CD4-positive, alpha-beta T cell treated with Interleukin-21 for 1 hour (primary cell): ENCODE measurements around the gene ADAM22.

ENCODE experiments used
- DNase-seq: peaks from one replicate; pipeline ENCODE4 v3.0.0-alpha.2; 2020

ADAM22 gene

DNA sequence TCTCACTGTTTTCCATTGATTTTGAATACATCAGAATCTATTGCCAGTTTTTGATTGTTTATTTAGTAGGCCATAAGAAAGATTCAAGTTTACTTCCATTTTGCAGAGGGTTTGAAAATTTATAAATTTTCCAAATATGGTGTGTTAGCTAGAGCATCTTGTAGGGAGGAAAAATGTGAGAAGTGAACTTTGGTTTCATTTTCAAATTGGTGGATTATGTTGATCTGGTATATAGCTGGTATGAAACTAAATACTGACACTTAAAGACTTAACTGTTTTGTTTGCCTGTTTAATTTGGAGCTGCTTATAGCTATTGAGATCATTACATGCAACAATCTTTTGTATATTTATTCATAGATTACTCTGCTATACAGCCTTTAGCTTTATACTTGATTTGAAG, 108.1 kb downstream of the ADAM22 start:
- DNase-seq = no peak

DNA sequence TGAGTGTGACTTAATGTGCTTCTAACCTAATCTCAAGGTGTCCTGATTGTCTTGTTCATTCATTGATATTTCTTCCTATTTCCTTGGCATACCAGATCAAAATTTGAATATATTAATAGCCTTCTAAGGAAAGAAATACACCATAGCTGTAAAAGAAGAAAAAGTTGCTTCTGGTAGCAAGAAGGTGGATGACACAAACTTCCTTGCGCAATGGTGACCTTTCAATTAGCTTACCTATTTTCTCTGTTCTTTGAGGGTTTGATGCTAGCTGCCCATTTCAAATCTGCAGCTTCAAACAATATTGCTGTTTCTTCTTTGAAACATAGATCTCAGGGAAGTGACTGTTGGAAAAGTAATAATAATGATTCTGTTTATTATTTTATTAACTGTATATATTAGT, 108.8 kb downstream of the ADAM22 start:
- DNase-seq = no peak

DNA sequence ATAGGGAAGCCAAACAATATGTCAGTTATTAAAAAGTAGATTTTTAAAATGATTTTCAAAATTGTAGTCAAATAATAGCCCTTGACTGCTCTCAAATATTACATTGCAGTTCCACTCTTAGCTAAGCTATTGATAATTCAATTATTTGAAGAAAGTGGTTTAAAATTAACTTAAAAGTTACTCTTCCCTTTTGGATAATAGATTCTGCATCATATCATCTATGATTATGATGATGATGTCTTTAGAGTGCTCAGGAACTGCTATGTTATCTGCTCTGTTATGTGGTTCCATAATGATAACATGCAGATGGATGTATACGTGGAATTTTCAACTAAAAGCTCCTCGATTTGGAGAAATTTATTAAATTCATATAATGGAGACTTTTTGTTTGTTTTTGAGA, 110.0 kb downstream of the ADAM22 start:
- DNase-seq = no peak

DNA sequence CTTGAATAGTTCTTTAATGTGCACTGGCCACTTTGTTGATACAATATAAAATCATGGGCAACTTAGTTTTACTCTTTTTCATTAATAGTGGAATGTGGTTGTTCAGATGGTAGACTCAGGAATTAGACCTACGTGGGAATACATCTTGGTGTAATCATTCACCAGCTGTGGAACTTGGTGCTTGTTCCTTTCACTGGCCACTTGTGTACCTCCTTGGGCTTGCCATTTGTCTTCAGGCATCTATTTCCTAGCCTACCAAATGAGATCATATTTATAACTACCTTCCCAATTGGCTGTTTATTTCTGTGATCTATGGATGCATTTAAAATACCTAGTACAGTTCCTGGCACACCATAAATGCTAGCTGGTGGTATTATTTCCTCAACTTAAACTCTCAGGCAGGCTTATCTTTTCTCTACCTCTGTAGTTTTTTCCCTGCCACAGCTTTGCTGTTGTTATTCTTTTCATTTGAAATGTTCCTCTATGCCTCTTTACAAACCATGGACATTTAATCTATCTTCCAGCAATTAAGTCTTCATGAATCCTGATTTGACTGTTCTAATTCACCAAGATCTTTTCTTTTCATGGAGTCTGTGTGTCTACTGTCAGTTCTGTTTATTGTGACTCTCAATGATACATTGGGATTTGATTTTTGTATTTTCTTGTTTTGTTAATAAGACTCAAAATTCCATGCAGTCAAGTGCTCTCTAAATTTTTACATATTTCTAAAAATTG, 113.0 kb downstream of the ADAM22 start:
- no peak for DNase-seq

DNA sequence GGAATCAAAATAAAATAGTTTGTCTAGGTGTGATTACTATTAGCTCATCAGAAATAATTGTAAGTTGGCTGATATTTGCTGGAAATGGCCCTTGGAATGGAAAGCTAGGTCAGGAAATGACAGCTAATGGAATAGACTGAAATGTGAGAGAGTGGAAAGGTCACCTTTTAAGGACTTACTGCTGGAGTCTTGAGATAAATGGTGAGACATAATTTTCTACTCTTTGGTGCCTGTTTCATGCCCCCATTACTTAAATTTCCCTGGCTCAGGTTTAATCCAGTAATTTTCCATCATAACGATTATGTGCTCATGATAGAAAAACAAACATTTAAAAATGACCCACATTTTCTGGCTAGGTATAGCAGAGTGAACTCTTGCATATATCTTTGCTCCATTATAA, 123.6 kb downstream of the ADAM22 start:
- no peak for DNase-seq

DNA sequence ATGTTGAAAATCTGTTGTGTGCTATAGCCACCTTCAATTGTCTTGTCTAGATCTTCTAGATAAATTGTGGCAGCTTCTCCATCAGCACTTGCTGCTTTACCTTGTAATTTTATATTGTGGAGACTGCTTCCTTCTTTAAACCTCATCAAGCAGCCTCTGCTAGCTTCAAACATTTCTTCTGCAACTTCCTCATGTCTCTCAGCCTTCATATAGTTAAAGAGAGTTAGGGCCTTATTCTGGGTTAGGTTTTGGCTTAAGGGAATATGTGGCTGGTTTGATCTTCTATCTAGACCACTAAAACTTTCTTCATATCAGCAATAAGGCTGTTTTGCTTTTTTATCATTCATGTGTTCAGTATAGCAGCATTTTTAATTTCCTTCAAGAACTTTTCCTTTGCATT, 128.2 kb downstream of the ADAM22 start:
- no peak for DNase-seq

DNA sequence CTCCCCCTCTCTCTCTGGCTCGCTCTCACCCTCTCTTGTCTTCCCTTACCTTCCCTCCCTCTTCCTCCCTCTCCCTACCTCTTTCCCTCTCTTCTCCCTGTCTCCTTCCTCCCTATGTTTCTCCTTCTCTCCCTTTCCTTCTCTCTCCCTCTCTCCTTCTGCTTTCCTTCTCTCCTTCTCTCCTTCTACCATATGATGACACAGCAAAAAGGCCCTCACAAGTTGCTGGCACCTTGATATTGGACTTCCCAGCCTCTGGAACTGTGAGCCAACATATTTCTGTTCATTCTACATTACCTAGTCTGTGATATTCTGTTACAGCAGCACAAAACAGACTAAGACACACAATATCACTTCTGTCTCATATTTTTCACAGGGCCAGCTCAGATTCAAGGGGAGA, 135.0 kb downstream of the ADAM22 start:
- DNase-seq = no peak

DNA sequence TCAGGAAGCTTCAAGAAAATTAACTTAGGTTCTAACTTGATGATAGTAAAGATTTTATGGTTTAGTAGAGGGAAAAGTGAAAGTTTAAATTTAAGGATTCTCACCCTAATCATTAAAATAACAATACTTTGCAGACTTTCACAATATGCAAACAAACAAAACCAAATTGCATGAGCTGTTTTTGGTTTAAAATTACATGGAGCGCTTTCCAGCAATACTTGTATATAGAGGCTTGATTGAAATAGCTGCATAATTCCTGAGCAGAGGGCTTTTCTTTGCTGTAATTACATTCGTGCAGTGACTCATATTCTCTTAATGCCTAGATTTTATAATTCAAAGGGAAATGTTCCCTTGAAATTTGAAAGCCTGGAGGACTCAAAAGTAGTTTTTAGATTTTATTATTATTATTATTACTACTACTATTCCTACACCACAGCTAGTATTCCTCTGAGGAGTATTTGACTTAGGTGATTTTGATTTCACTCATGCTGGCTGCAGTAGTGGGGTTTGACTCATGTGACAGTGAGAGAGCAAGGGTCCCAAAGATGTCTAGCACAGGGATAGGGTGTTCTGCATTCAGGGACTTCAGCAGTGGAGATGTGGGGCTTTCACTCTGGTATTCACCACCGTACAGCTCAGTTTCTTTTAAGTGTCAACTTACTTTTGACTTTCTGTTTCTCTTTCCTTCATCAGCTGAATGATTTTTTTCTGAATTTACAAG, 138.1 kb downstream of the ADAM22 start:
- no peak for DNase-seq

DNA sequence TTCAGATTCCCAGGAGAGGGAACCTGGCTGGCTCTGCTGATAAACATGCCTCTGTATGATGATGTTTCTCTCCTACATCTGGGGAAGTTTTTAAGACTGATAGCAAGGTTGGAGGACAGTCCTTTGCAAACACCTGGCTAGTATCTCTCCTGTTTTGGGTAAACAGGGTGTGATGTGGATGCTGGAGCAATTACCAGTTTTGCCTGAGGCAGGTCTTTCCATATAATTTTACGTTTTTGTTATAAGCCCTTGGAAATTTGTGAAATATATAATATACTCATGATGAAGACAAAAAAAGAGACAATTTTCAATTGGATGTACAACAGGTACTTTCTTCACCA, 138.6 kb downstream of the ADAM22 start:
- DNase-seq = no peak

DNA sequence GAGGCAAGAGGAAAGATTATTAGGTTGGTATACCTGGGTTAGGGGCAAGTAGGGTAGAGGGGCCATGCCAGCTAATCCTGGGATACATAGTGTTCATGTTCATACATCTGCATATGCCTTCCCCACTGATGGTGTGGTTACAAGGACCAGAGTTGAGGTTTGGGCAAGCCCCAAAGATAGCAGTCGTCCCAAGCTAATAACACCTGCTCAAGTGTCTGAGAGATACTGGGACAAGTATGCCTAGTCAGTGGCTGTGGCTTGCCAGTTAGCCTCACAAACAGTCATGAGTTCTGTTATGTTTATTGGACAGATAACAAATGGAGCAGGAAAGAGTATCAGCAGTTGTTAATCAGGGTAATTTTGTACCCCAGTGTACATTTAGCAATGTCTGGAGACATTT, 139.6 kb downstream of the ADAM22 start:
- no peak for DNase-seq

DNA sequence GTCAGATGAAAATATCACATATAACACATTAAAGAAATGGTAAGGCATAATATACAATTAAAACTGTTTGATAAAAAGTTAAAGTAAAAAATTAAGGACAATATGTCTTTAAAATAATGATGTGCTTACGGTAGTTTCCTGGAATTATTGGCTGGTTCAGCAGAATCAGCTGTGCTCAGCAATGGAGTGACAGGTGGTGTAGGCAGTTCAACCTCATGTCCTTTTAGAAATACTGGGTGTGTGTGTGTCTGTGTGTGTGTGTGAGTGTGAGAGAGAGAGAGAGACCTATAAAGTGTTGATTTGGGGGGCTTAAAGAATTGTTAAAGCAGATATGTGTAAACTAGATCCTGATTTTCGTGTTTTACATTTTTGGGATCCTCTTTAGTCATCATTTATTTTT, 141.2 kb downstream of the ADAM22 start:
- DNase-seq = no peak

DNA sequence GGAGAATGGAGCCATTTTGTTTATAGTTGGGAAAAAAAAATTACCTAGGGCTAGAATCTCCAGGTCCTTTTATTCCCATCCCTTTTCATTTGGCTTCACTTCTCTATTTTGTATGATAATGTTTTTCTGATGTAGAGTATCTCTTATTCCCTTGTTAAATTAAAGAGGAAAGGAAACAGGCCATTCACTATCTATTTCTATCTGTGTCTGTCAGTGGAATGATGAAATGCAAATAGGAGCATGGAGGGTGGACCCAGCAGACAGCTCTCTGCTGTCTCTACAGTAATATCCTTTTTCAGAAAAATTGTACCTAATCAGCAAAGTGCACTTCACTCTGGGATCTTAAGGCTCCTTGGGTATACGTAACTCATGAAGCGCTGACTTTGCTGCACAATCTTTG, 149.8 kb downstream of the ADAM22 start:
- DNase-seq = no peak

DNA sequence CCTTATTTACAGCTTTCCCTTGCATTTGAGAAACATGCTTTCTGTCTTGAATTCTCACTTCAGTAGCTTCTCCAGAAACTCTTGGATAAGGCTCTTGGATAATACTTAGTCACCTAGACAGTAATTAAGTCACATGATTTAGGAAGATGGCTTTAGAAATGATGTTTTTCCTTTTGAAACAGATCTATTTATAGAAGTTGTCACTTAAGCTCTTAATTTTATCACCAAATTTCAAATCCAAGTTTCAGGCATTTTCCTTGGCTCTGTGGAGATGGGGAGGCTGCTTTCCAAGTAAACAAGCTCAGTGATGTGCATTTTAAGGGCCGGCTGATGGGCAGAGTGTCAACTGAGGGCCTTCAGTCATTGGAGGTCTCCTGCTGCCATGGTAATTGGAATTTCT, 155.5 kb downstream of the ADAM22 start:
- DNase-seq = no peak

DNA sequence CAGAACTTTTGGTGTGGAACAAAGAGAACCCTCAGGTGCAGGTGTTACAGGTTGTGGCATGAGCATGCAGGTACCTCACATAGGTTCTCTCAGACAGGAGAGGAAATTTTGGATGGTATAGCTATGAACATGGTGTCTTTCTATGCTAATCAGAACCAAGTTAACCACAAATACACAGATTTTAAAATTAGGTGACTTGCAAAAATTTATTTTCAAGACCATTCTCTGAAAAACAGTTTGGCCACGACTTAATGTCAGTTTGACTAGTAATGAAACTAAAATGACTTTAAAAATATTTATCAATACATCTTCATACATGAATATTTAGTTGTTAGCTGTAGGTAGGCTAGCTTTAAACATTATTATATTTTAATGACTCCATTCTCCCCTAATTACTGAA, 156.2 kb downstream of the ADAM22 start:
- no peak for DNase-seq

DNA sequence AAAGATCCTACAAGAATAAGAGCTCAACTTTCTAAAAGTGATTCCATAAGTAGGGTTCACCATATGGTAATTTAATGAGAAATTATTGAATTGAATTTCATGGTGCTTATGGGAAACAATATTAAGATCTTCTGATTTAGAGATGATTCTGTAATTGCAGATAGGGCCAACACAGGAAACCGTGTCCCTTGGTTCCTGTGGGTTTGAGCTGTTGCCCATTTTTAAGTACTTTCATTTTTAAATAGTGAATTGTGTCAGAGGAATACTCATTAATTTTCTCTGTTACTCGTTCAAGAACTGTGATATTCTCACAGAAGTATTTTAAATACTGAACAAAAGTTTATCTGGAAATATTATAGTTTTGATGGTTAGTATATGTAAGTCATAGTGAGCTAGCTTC, 156.6 kb downstream of the ADAM22 start:
- DNase-seq = peak; percentile 5

DNA sequence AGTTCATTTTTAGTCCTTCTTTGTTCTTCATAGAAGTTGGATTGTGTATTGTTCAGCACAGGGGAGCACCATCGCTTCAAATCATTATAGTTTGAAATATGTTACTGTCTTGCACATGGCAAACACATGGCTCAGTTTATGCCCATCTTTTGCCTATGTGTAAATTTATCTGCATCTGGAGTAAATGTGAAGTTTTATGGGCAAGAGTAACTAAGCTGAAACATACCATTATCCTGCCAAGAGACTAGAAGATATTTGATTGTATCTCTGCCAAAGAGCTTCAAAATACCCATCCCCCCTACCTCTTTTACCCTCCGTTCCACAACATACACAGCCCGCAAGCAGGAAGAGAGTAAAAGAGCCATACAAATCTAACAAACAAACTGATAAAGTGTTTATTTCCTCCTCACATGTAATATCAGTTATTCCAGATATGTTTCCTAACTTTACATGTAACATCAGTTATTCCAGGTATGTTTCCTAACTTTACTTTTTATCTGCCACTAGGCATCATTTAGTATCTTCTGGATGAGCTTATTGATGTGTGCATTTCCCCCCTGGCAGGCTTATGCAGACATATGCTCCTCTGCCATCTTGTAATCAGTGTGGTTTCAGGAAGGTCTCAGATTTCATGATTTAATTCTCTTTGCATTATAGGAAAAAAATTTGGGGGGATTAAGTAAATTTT, 158.1 kb downstream of the ADAM22 start:
- DNase-seq = no peak

DNA sequence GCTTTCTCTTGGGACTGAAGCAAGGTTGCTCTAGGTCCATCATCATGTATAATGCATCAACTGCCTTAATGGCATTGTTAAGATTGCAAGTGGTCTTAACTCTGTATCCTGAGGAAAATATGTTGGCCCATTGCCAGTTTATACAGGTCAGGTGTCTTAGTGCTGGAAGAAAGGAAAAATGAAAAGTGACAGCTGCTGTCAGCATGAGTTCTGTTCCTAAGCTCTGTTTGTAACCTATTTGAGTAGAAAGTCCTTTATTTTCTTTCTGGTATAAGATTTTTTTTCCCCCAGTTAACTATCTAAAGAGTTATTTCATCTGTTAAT, 158.6 kb downstream of the ADAM22 start:
- no peak for DNase-seq

DNA sequence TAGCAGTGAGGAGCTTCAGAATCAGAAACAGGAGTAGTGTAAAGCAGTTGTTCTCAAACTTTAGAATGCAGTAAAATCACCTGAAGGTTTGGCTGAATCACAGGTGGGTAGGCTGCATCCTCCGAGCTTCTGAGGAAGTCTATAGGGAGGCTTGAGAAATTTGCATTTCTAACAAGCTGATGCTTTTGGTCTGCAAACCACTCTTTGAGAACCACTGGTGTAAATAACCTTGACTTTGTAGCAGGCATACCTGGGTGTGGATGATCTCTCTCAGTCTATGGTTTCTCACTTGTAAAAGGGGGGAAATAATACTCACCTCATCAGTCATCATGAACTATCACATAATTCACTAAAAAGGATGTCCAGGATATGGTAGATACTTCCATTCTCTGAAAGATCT, 167.7 kb downstream of the ADAM22 start:
- no peak for DNase-seq

DNA sequence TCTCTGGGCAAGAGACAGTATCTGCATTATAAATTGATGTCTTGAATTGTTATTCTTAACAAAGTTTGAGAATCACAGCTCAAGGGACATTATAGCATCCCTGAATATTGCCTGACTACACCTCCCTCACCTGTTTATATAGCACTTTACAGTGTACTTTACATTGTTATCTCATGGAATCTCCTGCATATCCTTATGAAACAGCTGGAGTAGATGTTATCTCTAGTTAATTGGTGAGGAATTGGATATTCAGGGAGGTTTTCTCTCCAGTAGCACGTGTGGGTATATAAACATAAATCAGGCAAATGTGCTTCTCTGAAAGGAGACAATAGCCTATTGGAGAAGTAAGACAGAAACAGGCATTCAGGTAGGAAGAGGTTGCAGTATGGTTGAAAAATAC, 168.6 kb downstream of the ADAM22 start:
- no peak for DNase-seq

DNA sequence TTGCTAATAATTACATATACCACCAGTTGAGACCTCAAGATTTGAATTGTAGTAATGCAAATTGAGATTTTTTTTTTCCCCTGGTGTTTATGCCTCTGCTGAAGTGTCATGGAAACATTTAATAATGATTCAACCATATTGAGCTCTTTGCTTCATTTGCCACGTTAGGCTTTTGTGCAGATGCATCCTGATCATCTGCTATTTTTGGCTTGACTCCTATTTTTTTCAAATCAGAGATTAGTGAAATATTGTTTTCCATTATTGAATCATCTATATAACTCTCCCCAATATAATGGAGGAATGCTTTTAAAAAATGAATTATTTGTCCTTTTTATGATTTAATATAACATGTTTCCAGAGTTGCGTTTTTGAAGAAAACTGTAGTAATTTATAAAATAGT, 170.7 kb downstream of the ADAM22 start:
- DNase-seq = no peak

DNA sequence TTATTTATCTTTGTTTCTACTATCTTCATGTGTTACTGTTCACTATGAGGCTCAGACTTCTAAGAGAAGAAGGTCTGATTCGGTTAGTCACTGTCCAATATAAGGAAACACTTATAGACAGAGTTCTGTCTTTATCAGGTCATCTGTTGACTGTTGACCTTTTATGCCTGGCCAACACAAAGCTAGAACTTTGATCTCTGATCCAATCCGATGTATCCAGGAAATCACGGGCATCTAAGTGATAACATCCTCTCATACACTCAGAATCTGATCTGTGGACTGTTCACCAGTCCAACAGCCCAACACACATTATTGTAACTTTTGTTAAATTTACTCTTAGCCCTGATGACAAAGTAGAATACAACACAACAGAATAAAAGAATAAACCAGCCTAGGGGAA, 171.2 kb downstream of the ADAM22 start:
- no peak for DNase-seq

DNA sequence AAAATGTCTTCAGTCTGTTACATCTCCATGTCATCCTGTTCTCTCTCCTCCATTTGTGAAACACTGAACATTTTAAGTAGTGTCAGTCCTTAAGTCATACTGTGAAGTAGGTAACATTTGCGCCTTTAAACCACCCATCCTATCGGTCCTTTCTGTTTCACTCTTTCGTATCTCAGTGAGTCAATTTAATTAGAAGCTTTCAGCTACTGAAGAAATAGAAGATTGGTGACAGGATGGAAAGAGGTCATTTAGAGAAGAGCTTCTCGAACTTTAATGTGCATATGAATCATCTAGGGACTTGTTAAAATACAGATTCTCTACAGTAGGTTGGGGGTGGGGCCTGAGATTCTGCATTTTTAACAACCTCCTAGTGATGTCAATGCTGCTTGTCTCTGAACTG, 172.4 kb downstream of the ADAM22 start:
- DNase-seq = no peak

DNA sequence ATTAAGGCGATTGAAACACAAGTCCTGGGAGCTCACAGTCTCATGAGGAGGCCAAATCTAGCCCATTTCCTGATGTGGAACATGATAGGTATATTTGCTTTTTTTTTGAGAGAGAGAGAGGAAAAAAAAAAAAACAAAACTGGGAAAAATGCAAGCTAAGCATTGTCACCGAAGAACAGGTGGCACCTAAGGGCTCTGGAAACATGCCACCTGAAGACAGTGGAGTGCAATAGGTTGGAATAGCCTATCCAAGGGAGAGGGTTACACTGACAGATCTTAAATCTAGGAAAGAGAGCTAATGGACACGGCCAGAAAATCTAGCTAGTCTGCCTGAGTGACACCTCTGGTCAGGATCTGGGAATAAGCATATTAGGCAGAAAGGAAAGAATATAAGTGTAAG, 175.6 kb downstream of the ADAM22 start:
- no peak for DNase-seq

DNA sequence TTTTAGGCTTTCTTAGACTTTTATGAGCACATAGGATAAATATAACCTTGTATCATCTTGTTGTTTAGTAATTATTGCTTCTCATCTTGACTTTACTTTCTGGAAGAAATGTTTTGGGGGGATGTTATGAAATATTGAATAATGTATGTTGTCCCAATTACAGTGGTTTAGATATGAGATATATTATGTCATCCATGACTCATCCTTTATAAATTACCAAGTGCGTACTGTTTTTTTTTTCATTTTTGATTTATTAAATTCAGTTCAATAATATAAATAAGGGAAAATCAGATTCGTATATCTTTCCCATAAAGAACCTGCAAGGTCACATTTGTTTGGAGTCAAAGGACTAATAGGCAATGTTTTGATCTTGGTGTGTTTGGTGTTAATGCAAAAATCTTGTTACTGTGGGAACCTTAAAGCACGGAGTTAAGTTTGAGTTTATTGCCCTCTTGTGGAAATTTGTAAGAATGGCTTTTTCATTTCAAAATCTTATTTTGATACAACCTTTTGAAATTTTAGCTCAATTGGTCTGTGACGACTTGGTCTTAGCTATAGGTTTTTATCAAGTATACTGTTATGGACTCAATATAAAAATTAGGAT, 177.2 kb downstream of the ADAM22 start:
- peak; percentile 19 for DNase-seq
